ENCODE results near the gene HOXB1. TPM values are rescaled to one million over a fixed set of nuclear protein-coding genes. Genes with fewer than 3 reads are reported as not detected.

The HOXB1 gene
- polyA plus RNA-seq, 4 donors = not detected

GRCh38 chr17:48497103-48497502, 33.7 kb downstream of the HOXB1 start:
- H3K9me3 ChIP-seq (ENCODE audit: control insufficient read depth in 2 of 2, insufficient read depth in 1 of 2, low read depth in 1 of 2, low read length in 1 of 2) = no peaks in the 10 kb centered on the region
- no peaks in the 10 kb centered on the region for H3K36me3 ChIP-seq (ENCODE audit: control insufficient read depth in 3 of 3, insufficient read depth in 2 of 3, low read depth in 1 of 3, low read length in 3 of 3)
- FAIRE-seq (no peak), DNase-seq (no peak)
- peak overlapping the region in 1 of 3 donors; percentile 23 for H3K27ac ChIP-seq (ENCODE audit: low read depth in 1 of 3, low read length in 2 of 3)
- peaks cover 0 to 57% (median 3%) of the 10 kb centered on the region in 3 donors for H3K27me3 ChIP-seq (ENCODE audit: control insufficient read depth in 3 of 3, insufficient read depth in 3 of 3, low read length in 3 of 3)
- peaks cover 0 to 10% (median 0%) of the 10 kb centered on the region in 3 donors for H3K4me1 ChIP-seq (ENCODE audit: control insufficient read depth in 3 of 3, insufficient read depth in 2 of 3, low read depth in 1 of 3, low read length in 2 of 3)
- WGBS, 3 donors = 34 to 42% (median 40%) methylated on average over 2 of the region's 2 CpGs
- no peak overlapping the region for H3K4me3 ChIP-seq (ENCODE audit: low read depth in 1 of 3, low read length in 3 of 3)

DNA sequence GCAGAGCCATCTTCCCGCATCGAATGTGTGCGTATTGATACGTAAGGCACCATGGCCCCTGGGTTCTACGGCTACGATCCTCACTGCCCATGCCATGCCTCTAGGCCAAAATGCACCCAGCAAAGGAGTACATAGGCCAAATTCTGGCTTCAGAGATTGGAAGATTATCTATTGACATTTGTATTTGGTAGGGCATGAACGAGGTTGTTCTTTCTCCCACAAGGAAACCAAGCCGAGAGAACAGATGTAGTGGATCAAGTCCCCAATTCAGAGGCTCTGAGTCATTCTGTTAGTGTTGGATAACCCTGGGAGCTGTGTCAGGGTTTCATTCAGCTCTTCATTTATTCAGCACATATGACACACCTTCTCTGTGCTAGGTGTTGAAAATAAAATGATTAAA, 36.5 kb downstream of the HOXB1 start:
- peaks cover 0 to 66% (median 3%) of the 10 kb centered on the region in 3 donors for H3K27me3 ChIP-seq (ENCODE audit: control insufficient read depth in 3 of 3, insufficient read depth in 3 of 3, low read length in 3 of 3)

DNA sequence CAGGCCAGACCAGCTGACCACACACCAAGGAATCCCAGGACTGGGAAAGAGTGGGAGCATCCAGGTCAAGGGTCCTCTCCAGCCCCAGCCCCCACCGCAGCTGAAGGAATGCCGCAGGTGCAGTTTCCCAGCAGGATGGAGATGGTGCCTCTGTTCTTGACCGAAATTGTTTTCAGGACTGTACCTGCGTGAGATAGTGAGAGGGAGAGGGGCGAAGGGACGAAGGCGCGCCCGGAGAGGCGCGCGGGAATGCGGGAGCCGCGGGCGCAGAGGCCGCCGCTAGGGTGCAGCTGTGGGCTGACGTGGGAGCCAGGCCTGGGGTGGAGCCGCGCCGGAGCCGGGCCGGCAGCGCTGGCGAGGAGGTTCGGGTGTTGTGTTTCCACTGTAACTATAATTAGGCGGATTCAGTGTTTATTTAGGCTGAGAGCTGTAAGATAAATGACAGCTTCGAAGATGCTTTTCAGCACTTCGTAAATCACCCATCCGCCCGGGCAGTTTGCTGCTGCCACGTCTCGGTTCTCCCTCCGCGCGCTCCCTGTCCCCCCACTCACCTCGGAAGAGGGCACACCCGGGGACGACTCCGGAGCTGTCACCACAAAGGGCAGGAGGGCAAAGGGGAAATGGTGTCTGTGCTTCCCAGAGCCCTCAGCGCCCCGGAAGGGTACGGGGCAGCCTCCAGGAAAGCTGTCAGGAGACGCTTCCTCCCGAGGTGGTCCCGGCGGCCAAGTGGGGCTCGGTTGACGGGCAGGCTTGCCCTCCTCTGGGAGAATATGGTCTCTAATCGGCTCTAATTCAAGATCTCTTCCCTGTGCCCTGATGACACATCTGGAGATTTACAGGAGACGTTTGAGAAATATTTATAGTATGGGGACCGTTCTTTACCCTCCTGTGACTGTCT, 38.2 kb downstream of the HOXB1 start:
- no peaks in the 10 kb centered on the region for H3K36me3 ChIP-seq (ENCODE audit: control insufficient read depth in 3 of 3, insufficient read depth in 2 of 3, low read depth in 1 of 3, low read length in 3 of 3)
- peaks cover 0 to 10% (median 0%) of the 10 kb centered on the region in 3 donors for H3K4me1 ChIP-seq (ENCODE audit: control insufficient read depth in 3 of 3, insufficient read depth in 2 of 3, low read depth in 1 of 3, low read length in 2 of 3)
- H3K27me3 ChIP-seq (ENCODE audit: control insufficient read depth in 3 of 3, insufficient read depth in 3 of 3, low read length in 3 of 3) = peaks cover 0 to 64% (median 3%) of the 10 kb centered on the region in 3 donors
- H3K9me3 ChIP-seq (ENCODE audit: control insufficient read depth in 2 of 2, insufficient read depth in 1 of 2, low read depth in 1 of 2, low read length in 1 of 2) = no peaks in the 10 kb centered on the region
- H3K27ac ChIP-seq (ENCODE audit: low read depth in 1 of 3, low read length in 2 of 3) = peak overlapping the region in 2 of 3 donors; percentile 9 to 38
- FAIRE-seq = no peak
- 5 to 7% (median 6%) methylated on average over 53 of the region's 53 CpGs for WGBS, 3 donors
- DNase-seq = peak; percentile 39 to 74
- peak overlapping the region in 1 of 3 donors; percentile 27 for H3K4me3 ChIP-seq (ENCODE audit: low read depth in 1 of 3, low read length in 3 of 3)

More for the DNA sequence above, 36.5 kb downstream of the HOXB1 start:
- FAIRE-seq (no peak), DNase-seq (no peak)
- no peak overlapping the region for H3K4me3 ChIP-seq (ENCODE audit: low read depth in 1 of 3, low read length in 3 of 3)
- WGBS, 3 donors = 81 to 85% (median 84%) methylated on average over 8 of the region's 8 CpGs
- peaks cover 0 to 10% (median 0%) of the 10 kb centered on the region in 3 donors for H3K4me1 ChIP-seq (ENCODE audit: control insufficient read depth in 3 of 3, insufficient read depth in 2 of 3, low read depth in 1 of 3, low read length in 2 of 3)
- no peaks in the 10 kb centered on the region for H3K36me3 ChIP-seq (ENCODE audit: control insufficient read depth in 3 of 3, insufficient read depth in 2 of 3, low read depth in 1 of 3, low read length in 3 of 3)
- H3K27ac ChIP-seq (ENCODE audit: low read depth in 1 of 3, low read length in 2 of 3) = no peak overlapping the region
- H3K9me3 ChIP-seq (ENCODE audit: control insufficient read depth in 2 of 2, insufficient read depth in 1 of 2, low read depth in 1 of 2, low read length in 1 of 2) = no peaks in the 10 kb centered on the region

DNA sequence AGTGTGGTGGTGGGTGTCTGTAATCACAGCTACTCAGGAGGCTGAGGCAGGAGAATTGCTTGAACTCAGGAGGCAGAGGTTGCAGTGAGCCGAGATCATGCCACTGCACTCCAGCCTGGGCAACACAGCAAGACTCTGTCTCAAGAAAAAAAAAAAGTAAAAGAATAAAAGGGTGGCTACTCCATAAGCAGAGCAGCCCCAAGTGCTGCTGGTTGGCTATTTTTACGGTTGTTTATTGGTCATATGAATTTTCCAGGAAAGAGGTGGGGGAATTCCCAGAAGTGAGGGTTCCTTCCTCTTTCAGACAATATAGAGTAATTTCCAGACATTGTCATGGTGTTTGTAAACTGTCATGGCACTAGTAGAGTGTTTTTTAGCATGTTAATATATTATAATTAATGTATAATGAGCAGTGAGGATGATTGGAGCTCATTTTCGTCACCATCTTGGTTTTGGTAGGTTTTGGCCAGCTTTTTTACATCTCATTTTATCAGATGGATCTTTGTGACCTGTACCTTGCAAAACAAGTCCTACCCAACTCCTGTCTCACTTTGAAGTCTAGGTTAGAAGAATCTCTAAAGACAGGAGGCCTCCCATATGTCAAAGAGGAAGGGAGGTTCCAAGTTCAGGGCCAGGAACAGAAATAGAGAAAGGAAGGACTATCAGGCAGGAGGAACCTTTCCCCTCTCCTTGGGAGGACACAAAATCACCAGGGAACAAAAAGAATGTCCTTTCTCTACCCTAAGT, 39.1 kb downstream of the HOXB1 start:
- Histone ChIP-seq H3K27me3 (ENCODE audit: control insufficient read depth in 3 of 3, insufficient read depth in 3 of 3, low read length in 3 of 3) (peaks cover 0 to 59% (median 3%) of the 10 kb centered on the region in 3 donors), H3K4me3 (ENCODE audit: low read depth in 1 of 3, low read length in 3 of 3) (no peak overlapping the region), H3K27ac (ENCODE audit: low read depth in 1 of 3, low read length in 2 of 3) (no peak overlapping the region), H3K4me1 (ENCODE audit: control insufficient read depth in 3 of 3, insufficient read depth in 2 of 3, low read depth in 1 of 3, low read length in 2 of 3) (peaks cover 0 to 10% (median 0%) of the 10 kb centered on the region in 3 donors), H3K9me3 (ENCODE audit: control insufficient read depth in 2 of 2, insufficient read depth in 1 of 2, low read depth in 1 of 2, low read length in 1 of 2) (no peaks in the 10 kb centered on the region), H3K36me3 (ENCODE audit: control insufficient read depth in 3 of 3, insufficient read depth in 2 of 3, low read depth in 1 of 3, low read length in 3 of 3) (no peaks in the 10 kb centered on the region)
- FAIRE-seq = no peak
- no peak for DNase-seq
- WGBS, 3 donors = 40 to 64% (median 49%) methylated on average over 3 of the region's 3 CpGs

DNA sequence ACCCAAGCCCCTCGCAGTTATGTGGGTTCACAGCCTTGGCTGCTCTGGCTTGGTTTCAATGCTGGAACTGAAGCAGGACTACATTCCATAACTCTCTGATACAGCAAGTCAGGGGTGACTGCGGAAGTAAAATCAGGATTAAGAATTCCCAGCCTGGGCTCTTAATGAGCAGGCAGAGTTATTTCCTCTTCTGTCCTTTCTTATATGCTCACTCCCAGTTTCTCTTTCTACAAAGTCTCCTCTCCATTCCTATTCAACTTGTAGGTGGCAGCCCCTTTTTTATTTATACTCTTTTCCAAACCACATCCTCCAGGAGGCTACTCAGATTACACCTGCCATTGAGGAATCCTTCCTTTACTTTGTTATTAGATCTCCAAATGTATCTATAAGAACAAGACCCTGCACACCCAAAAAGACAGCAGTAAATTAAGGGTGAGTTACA, 40.3 kb downstream of the HOXB1 start:
- Histone ChIP-seq H3K27me3 (ENCODE audit: control insufficient read depth in 3 of 3, insufficient read depth in 3 of 3, low read length in 3 of 3) (peaks cover 0 to 56% (median 3%) of the 10 kb centered on the region in 3 donors), H3K27ac (ENCODE audit: low read depth in 1 of 3, low read length in 2 of 3) (no peak overlapping the region), H3K4me1 (ENCODE audit: control insufficient read depth in 3 of 3, insufficient read depth in 2 of 3, low read depth in 1 of 3, low read length in 2 of 3) (peaks cover 0 to 10% (median 0%) of the 10 kb centered on the region in 3 donors), H3K9me3 (ENCODE audit: control insufficient read depth in 2 of 2, insufficient read depth in 1 of 2, low read depth in 1 of 2, low read length in 1 of 2) (no peaks in the 10 kb centered on the region), H3K4me3 (ENCODE audit: low read depth in 1 of 3, low read length in 3 of 3) (no peak overlapping the region), H3K36me3 (ENCODE audit: control insufficient read depth in 3 of 3, insufficient read depth in 2 of 3, low read depth in 1 of 3, low read length in 3 of 3) (no peaks in the 10 kb centered on the region)
- WGBS, 3 donors = 65 to 74% (median 69%) methylated on average over 2 of the region's 2 CpGs
- FAIRE-seq (no peak), DNase-seq (no peak)

- Histone ChIP-seq H3K36me3 (ENCODE audit: control insufficient read depth in 3 of 3, insufficient read depth in 2 of 3, low read depth in 1 of 3, low read length in 3 of 3) (no peaks in the 10 kb centered on the region), H3K4me1 (ENCODE audit: control insufficient read depth in 3 of 3, insufficient read depth in 2 of 3, low read depth in 1 of 3, low read length in 2 of 3) (peaks cover 0 to 10% (median 0%) of the 10 kb centered on the region in 3 donors), H3K9me3 (ENCODE audit: control insufficient read depth in 2 of 2, insufficient read depth in 1 of 2, low read depth in 1 of 2, low read length in 1 of 2) (no peaks in the 10 kb centered on the region), H3K27me3 (ENCODE audit: control insufficient read depth in 3 of 3, insufficient read depth in 3 of 3, low read length in 3 of 3) (peaks cover 0 to 53% (median 3%) of the 10 kb centered on the region in 3 donors), H3K27ac (ENCODE audit: low read depth in 1 of 3, low read length in 2 of 3) (no peak overlapping the region), H3K4me3 (ENCODE audit: low read depth in 1 of 3, low read length in 3 of 3) (no peak overlapping the region)
- DNase-seq (no peak), FAIRE-seq (no peak)
- 50 to 82% (median 63%) methylated on average over 13 of the region's 13 CpGs for WGBS, 3 donors
Observed at GRCh38 chr17:48489781-48490180, 41.0 kb downstream of the HOXB1 start.

GRCh38 chr17:48488548-48489106, 42.2 kb downstream of the HOXB1 start:
- 18 to 34% (median 20%) methylated on average over 3 of the region's 3 CpGs for whole genome bisulfite sequencing, 3 donors
- no peak for DNase-seq
- no peak for FAIRE-seq

GRCh38 chr17:48487221-48487620, 43.6 kb downstream of the HOXB1 start:
- no peaks in the 10 kb centered on the region for H3K9me3 ChIP-seq (ENCODE audit: control insufficient read depth in 2 of 2, insufficient read depth in 1 of 2, low read depth in 1 of 2, low read length in 1 of 2)
- 53 to 79% (median 62%) methylated on average over 2 of the region's 2 CpGs for WGBS, 3 donors
- DNase-seq (no peak), FAIRE-seq (no peak)
- peaks cover 0 to 8% (median 0%) of the 10 kb centered on the region in 3 donors for H3K4me1 ChIP-seq (ENCODE audit: control insufficient read depth in 3 of 3, insufficient read depth in 2 of 3, low read depth in 1 of 3, low read length in 2 of 3)
- H3K36me3 ChIP-seq (ENCODE audit: control insufficient read depth in 3 of 3, insufficient read depth in 2 of 3, low read depth in 1 of 3, low read length in 3 of 3) = no peaks in the 10 kb centered on the region
- no peak overlapping the region for H3K27ac ChIP-seq (ENCODE audit: low read depth in 1 of 3, low read length in 2 of 3)
- H3K4me3 ChIP-seq (ENCODE audit: low read depth in 1 of 3, low read length in 3 of 3) = no peak overlapping the region
- peaks cover 0 to 44% (median 0%) of the 10 kb centered on the region in 3 donors for H3K27me3 ChIP-seq (ENCODE audit: control insufficient read depth in 3 of 3, insufficient read depth in 3 of 3, low read length in 3 of 3)

More at GRCh38 chr17:48488548-48489106, 42.2 kb downstream of the HOXB1 start:
- Histone ChIP-seq H3K4me3 (ENCODE audit: low read depth in 1 of 3, low read length in 3 of 3) (no peak overlapping the region), H3K4me1 (ENCODE audit: control insufficient read depth in 3 of 3, insufficient read depth in 2 of 3, low read depth in 1 of 3, low read length in 2 of 3) (peaks cover 0 to 13% (median 0%) of the 10 kb centered on the region in 3 donors), H3K36me3 (ENCODE audit: control insufficient read depth in 3 of 3, insufficient read depth in 2 of 3, low read depth in 1 of 3, low read length in 3 of 3) (no peaks in the 10 kb centered on the region), H3K27me3 (ENCODE audit: control insufficient read depth in 3 of 3, insufficient read depth in 3 of 3, low read length in 3 of 3) (peaks cover 0 to 51% (median 3%) of the 10 kb centered on the region in 3 donors), H3K27ac (ENCODE audit: low read depth in 1 of 3, low read length in 2 of 3) (no peak overlapping the region), H3K9me3 (ENCODE audit: control insufficient read depth in 2 of 2, insufficient read depth in 1 of 2, low read depth in 1 of 2, low read length in 1 of 2) (no peaks in the 10 kb centered on the region)

Data from small intestine (tissue), 7 donors.